ENCODE results near the gene SRA1.
A peak's percentile ranks its signal among the peaks of the same experiment; 100 is the strongest.
"Not testable (repeated sequence)": the region's sequence is repeated elsewhere in the genome, so short reads cannot be mapped to it uniquely, and the experiment has no call there.

SRA1 gene

GRCh38 chr5:140557136-140557805 lies at the start of gene SRA1:
TSS of gene SRA1 (minus strand) at chr5:140557473. CDS start at chr5:140557452, 21 bp downstream.
- DNase-seq = peak; percentile 56

- DNase-seq = no peak
These were observed 49.8 kb upstream of the SRA1 start for GRCh38 chr5:140607031-140607430.

GRCh38 chr5:140605879-140606278 lies 48.6 kb upstream of the SRA1 start:
- DNase-seq = no peak

- no peak for DNase-seq
These were observed 46.5 kb upstream of the SRA1 start for GRCh38 chr5:140603734-140604133.

GRCh38 chr5:140603446-140603698 lies 46.1 kb upstream of the SRA1 start:
- DNase-seq = not testable (repeated sequence)

GRCh38 chr5:140602147-140602546 lies 44.9 kb upstream of the SRA1 start:
- DNase-seq = no peak

- DNase-seq = no peak
These were observed 42.8 kb upstream of the SRA1 start for GRCh38 chr5:140600096-140600495.

- no peak for DNase-seq
These were observed 41.6 kb upstream of the SRA1 start for GRCh38 chr5:140598836-140599235.

- no peak for DNase-seq
These were observed 39.1 kb upstream of the SRA1 start for GRCh38 chr5:140596321-140596741.

GRCh38 chr5:140595538-140596300 lies 38.4 kb upstream of the SRA1 start:
- peak; percentile 11 for DNase-seq

- DNase-seq = no peak
These were observed 36.9 kb upstream of the SRA1 start for GRCh38 chr5:140594169-140594568.

- not testable (repeated sequence) for DNase-seq
These were observed 35.8 kb upstream of the SRA1 start for GRCh38 chr5:140593070-140593469.

- no peak for DNase-seq
These were observed 34.6 kb upstream of the SRA1 start for GRCh38 chr5:140591747-140592372.

- no peak for DNase-seq
These were observed 33.6 kb upstream of the SRA1 start for GRCh38 chr5:140590861-140591260.

- DNase-seq = no peak
These were observed 31.2 kb upstream of the SRA1 start for GRCh38 chr5:140588311-140589070.

GRCh38 chr5:140587495-140587894 lies 30.2 kb upstream of the SRA1 start:
- no peak for DNase-seq

GRCh38 chr5:140579188-140579747 lies 22.0 kb upstream of the SRA1 start:
- DNase-seq = not testable (repeated sequence)

GRCh38 chr5:140576776-140577201 lies 19.5 kb upstream of the SRA1 start:
- DNase-seq = no peak

GRCh38 chr5:140575309-140575708 lies 18.0 kb upstream of the SRA1 start:
- no peak for DNase-seq

GRCh38 chr5:140574165-140574564 lies 16.9 kb upstream of the SRA1 start:
- DNase-seq = no peak

- DNase-seq = no peak
These were observed 16.4 kb upstream of the SRA1 start for GRCh38 chr5:140573683-140574082.

GRCh38 chr5:140571105-140571504 lies 13.8 kb upstream of the SRA1 start:
- no peak for DNase-seq

- no peak for DNase-seq
These were observed 13.2 kb upstream of the SRA1 start for GRCh38 chr5:140570488-140570887.

Data from NCI-H2107 (cell line).